K562 (cell line): ENCODE measurements around the gene LMBR1. TPM values are rescaled to one million over a fixed set of nuclear protein-coding genes. Genes with fewer than 3 reads are reported as not detected.

Experiments used
- ADNP ChIP-seq: fragments of 200-800 bp; sonication (Bioruptor generic); IDR thresholded peaks from 2 replicates; pipeline ENCODE4 v1.6.1; 2016; ENCODE audit warnings: missing genetic modification characterization, missing compliant biosample characterization
- ARNT ChIP-seq, 2 experiments: fragments of 450-650 bp; IDR thresholded peaks; 2 replicates each; pipeline ENCODE4 v1.6.1; 2016; ENCODE audit warnings: mild to moderate bottlenecking in 1 of 2
- BRCA1 ChIP-seq, 2 experiments: fragments of 450-650 bp in 1 of 2; sonication (generic) in 1 of 2; formaldehyde crosslinking in 1 of 2; IDR thresholded peaks; 2 replicates each; pipeline versions ENCODE4 v1.5.0 to v1.6.1; 2017 to 2020; ENCODE audit warnings: mild to moderate bottlenecking in 1 of 2, missing genetic modification reagents in 1 of 2
- CBFA2T2 ChIP-seq: fragments of 450-650 bp; conservative IDR thresholded peaks from 2 replicates; pipeline ENCODE4 v1.6.1; 2017; ENCODE audit warnings: mild to moderate bottlenecking
- CBX3 ChIP-seq, 2 experiments: IDR thresholded peaks; 1 replicate in 1 of 2; 2 replicates in 1 of 2; pipeline ENCODE4 v1.6.1; 2012; ENCODE audit warnings: inconsistent platforms in 2 of 2, low read length in 2 of 2, borderline replicate concordance in 1 of 2, control low read depth in 1 of 2
- ETV6 ChIP-seq, 3 experiments: fragments of 150-350 bp in 1 of 3; sonication (generic) in 1 of 3; formaldehyde crosslinking in 1 of 3; IDR thresholded peaks; 2 replicates each; pipeline versions ENCODE4 v1.6.1 to v1.8.0; 2014 to 2022; ENCODE audit warnings: borderline replicate concordance in 2 of 3, low read depth in 2 of 3, antibody characterized with exemption in 1 of 3, low read length in 1 of 3, mild to moderate bottlenecking in 1 of 3, missing genetic modification reagents in 1 of 3
- KDM5B ChIP-seq: fragments of 200-600 bp; sonication (generic); IDR thresholded peaks from 2 replicates; pipeline ENCODE4 v1.6.1; 2012; ENCODE audit warnings: low read depth, mild to moderate bottlenecking, moderate library complexity, low read length, control low read depth, inconsistent platforms; ENCODE audit not compliant: insufficient replicate concordance
- MECOM ChIP-seq: fragments of 250-450 bp; sonication (Bioruptor Pico); IDR thresholded peaks from 2 replicates; pipeline ENCODE4 v1.8.0; 2022; ENCODE audit warnings: inconsistent platforms
- RBFOX2 ChIP-seq: fragments of 200-400 bp; formaldehyde crosslinking; IDR thresholded peaks from 2 replicates; pipeline ENCODE4 v1.6.1; 2017; ENCODE audit warnings: low read depth, mild to moderate bottlenecking, low read length, moderate library complexity
- SAFB ChIP-seq: fragments of 200-400 bp; formaldehyde crosslinking; IDR thresholded peaks from 2 replicates; pipeline ENCODE4 v1.6.1; 2017; ENCODE audit warnings: low read depth, low read length, borderline replicate concordance
- SMAD4 ChIP-seq: fragments of 250-450 bp; sonication (Bioruptor Pico); conservative IDR thresholded peaks from 2 replicates; pipeline ENCODE4 v1.8.0; 2021; ENCODE audit warnings: inconsistent platforms, mild to moderate bottlenecking, moderate library complexity
- TEAD4 ChIP-seq, 2 experiments: sonication (generic) in 1 of 2; formaldehyde crosslinking in 1 of 2; IDR thresholded peaks; 2 replicates each; pipeline versions ENCODE4 v1.6.1 to v1.8.0; 2012 to 2022; ENCODE audit warnings: borderline replicate concordance in 1 of 2, inconsistent platforms in 1 of 2, low read length in 1 of 2, mild to moderate bottlenecking in 1 of 2, missing genetic modification reagents in 1 of 2
- ZNF146 ChIP-seq: IDR thresholded peaks from one replicate; pipeline ENCODE4 v1.6.1; 2018; ENCODE audit warnings: missing compliant biosample characterization; ENCODE audit not compliant: unreplicated experiment
- ZNF766 ChIP-seq: fragments of 200-800 bp; sonication (Bioruptor generic); conservative IDR thresholded peaks from 2 replicates; pipeline ENCODE4 v1.6.1; 2016; ENCODE audit warnings: missing genetic modification characterization, missing compliant biosample characterization
- polyA plus RNA-seq, 8 experiments: library from polyadenylated mRNA; depleted of rRNA in 4 of 8; stranded (reverse) in 5 of 8; unstranded in 3 of 8; fragments of >200 nt; fragmentation: Nextera tagmentation in 2 of 8; fragmentation: Illumina TruSeq in 1 of 8; extraction: Ambion mirVana in 2 of 8; extraction: Trizol in 1 of 8; gene quantifications; 2 replicates each; pipeline versions ENCODE4 v1.2.1 to v1.2.3, GENCODE V29; 2011 to 2014; ENCODE audit warnings: inconsistent platforms in 1 of 8, missing spikeins in 1 of 8
- total RNA-seq, 7 experiments: library from RNA; depleted of rRNA in 6 of 7; stranded (reverse); fragments of >200 nt in 6 of 7; fragmentation: Illumina TruSeq in 2 of 7; extraction: Trizol in 2 of 7; gene quantifications; 2 replicates each; pipeline versions ENCODE4 v1.2.1 to v1.2.3, GENCODE V29; 2011 to 2021; ENCODE audit warnings: low replicate concordance in 1 of 7
- TF ChIP-seq, protein P1 (sequence below): fragments of 450-650 bp; formaldehyde crosslinking; IDR thresholded peaks from 2 replicates; pipeline ENCODE4 v1.4.0; 2022; ENCODE audit warnings: missing genetic modification characterization
- TF ChIP-seq, protein P2 (sequence below): fragments of 250-450 bp; sonication (Bioruptor Pico); IDR thresholded peaks from 2 replicates; pipeline ENCODE4 v1.8.0; 2022; ENCODE audit warnings: moderate library complexity, mild to moderate bottlenecking, inconsistent platforms
- TF ChIP-seq, protein P3 (sequence below), 2 experiments: fragments of 450-650 bp in 1 of 2; sonication (generic) in 1 of 2; formaldehyde crosslinking; conservative IDR thresholded peaks; 2 replicates each; pipeline versions ENCODE4 v1.4.0 to v1.8.1; 2020 to 2022; ENCODE audit warnings: mild to moderate bottlenecking in 1 of 2, missing genetic modification reagents in 1 of 2
- TF ChIP-seq, protein P4 (sequence below): sonication (generic); formaldehyde crosslinking; IDR thresholded peaks from 2 replicates; pipeline ENCODE4 v1.8.0; 2022; ENCODE audit warnings: mild to moderate bottlenecking, low read depth, missing genetic modification reagents
- TF ChIP-seq, protein P5 (sequence below), 2 experiments: fragments of 450-650 bp; conservative IDR thresholded peaks; 2 replicates each; pipeline ENCODE4 v1.6.1; 2017; ENCODE audit warnings: mild to moderate bottlenecking in 2 of 2, moderate library complexity in 2 of 2

Gene LMBR1
- total and polyA plus RNA-seq, 9 of the 15 experiments (the other 6 are each of a cell fraction or from before 2014, with no cell fraction given), result 7.7 to 90.0 (median 59.9) TPM

DNA sequence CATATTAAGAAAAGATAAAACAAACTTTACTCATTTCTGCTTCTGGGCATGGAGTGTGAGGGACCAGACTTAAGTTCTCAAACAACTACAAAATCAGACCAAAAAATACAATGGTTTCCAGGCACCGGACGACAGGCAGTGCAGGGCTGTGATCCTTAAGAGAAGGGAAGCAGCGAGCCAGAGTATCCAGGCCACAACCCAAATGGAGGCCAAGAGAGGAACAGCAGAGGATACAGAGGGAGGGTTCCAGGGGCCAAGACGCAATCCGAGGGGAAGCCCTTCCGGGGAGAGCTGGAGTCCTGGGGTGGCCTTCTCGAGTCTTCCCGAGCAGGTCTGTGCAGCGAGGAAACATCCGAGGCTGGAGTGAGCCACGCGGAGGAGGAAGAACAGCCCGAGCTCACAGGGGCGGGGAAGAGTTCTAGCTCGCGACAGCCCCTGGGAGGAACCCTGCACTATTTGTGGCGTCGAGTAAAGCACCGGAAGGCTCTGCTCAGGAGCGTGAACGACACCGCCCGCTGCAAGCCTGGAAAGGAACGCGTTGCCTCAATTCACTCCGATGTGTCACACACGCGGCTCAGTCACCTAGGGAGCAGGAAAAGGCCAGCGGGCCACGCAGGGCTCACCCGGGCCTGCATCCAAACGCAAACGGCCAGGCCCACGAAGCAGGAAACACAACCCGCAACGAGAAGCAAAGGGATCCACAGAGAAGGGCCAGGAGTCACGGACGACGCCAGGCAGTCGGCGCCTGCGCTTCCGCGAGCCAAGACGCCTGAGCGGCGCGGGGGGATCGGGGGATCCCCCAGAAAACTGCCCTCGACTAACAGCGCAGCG lies 253.3 kb downstream of the LMBR1 start (continued):
- TF ChIP-seq, protein P1, sequence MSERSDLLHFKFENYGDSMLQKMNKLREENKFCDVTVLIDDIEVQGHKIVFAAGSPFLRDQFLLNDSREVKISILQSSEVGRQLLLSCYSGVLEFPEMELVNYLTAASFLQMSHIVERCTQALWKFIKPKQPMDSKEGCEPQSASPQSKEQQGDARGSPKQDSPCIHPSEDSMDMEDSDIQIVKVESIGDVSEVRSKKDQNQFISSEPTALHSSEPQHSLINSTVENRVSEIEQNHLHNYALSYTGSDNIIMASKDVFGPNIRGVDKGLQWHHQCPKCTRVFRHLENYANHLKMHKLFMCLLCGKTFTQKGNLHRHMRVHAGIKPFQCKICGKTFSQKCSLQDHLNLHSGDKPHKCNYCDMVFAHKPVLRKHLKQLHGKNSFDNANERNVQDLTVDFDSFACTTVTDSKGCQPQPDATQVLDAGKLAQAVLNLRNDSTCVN, result no peak
- TF ChIP-seq CBX3 (IDR thresholded peaks at IDR 0.05; ENCODE audit: borderline replicate concordance in 1 of 2, low read length in 2 of 2), result peak in 1 of 2 experiments; percentile 26; a peak in 1 of 3 replicates
- no peak for TF ChIP-seq SAFB
- TF ChIP-seq CBFA2T2, result no peak
- TF ChIP-seq, protein P2, sequence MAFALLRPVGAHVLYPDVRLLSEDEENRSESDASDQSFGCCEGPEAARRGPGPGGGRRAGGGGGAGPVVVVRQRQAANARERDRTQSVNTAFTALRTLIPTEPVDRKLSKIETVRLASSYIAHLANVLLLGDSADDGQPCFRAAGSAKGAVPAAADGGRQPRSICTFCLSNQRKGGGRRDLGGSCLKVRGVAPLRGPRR (CRISPR knock-in tag), result no peak
- no peak for TF ChIP-seq BRCA1 (IDR thresholded peaks at IDR 0.05)
- TF ChIP-seq BRCA1 (CRISPR knock-in tag; IDR thresholded peaks at IDR 0.05), result 0 out of 2 replicates have a peak, but pooled peaks have one; percentile 97
- no peak for TF ChIP-seq TEAD4 (IDR thresholded peaks at IDR 0.05; ENCODE audit: low read length)
- no peak for TF ChIP-seq TEAD4 (CRISPR knock-in tag; IDR thresholded peaks at IDR 0.05; ENCODE audit: borderline replicate concordance)
- no peak for TF ChIP-seq ADNP (tag)
- TF ChIP-seq ZNF146 (CRISPR knock-in tag), result peak; percentile 33
- TF ChIP-seq, protein P3, sequence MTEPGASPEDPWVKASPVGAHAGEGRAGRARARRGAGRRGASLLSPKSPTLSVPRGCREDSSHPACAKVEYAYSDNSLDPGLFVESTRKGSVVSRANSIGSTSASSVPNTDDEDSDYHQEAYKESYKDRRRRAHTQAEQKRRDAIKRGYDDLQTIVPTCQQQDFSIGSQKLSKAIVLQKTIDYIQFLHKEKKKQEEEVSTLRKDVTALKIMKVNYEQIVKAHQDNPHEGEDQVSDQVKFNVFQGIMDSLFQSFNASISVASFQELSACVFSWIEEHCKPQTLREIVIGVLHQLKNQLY (CRISPR knock-in tag; conservative IDR thresholded peaks at IDR 0.05), result 0 out of 4 replicates have a peak, but pooled peaks of 1 of the 2 experiments have one; percentile 36
- TF ChIP-seq, protein P4, sequence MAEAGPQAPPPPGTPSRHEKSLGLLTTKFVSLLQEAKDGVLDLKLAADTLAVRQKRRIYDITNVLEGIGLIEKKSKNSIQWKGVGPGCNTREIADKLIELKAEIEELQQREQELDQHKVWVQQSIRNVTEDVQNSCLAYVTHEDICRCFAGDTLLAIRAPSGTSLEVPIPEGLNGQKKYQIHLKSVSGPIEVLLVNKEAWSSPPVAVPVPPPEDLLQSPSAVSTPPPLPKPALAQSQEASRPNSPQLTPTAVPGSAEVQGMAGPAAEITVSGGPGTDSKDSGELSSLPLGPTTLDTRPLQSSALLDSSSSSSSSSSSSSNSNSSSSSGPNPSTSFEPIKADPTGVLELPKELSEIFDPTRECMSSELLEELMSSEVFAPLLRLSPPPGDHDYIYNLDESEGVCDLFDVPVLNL (CRISPR knock-in tag), result no peak; the same call in 1 of the 2 replicates
- TF ChIP-seq KDM5B, result peak; percentile 44
- peak; percentile 47 for TF ChIP-seq ZNF766 (CRISPR knock-in tag)
- TF ChIP-seq MECOM, result no peak
- 0 out of 4 replicates have a peak, but pooled peaks of 1 of the 2 experiments have one; percentile 63 for TF ChIP-seq ARNT (IDR thresholded peaks at IDR 0.05)
- no peak for TF ChIP-seq SMAD4
- TF ChIP-seq ETV6 (IDR thresholded peaks at IDR 0.05; ENCODE audit: borderline replicate concordance in 1 of 2, low read depth in 2 of 2, low read length in 1 of 2), result 0 out of 4 replicates have a peak, but pooled peaks of 1 of the 2 experiments have one; percentile 18
- TF ChIP-seq ETV6 (CRISPR knock-in tag; IDR thresholded peaks at IDR 0.05; ENCODE audit: borderline replicate concordance), result no peak
- TF ChIP-seq, protein P5, sequence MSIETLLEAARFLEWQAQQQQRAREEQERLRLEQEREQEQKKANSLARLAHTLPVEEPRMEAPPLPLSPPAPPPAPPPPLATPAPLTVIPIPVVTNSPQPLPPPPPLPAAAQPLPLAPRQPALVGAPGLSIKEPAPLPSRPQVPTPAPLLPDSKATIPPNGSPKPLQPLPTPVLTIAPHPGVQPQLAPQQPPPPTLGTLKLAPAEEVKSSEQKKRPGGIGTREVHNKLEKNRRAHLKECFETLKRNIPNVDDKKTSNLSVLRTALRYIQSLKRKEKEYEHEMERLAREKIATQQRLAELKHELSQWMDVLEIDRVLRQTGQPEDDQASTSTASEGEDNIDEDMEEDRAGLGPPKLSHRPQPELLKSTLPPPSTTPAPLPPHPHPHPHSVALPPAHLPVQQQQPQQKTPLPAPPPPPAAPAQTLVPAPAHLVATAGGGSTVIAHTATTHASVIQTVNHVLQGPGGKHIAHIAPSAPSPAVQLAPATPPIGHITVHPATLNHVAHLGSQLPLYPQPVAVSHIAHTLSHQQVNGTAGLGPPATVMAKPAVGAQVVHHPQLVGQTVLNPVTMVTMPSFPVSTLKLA (conservative IDR thresholded peaks at IDR 0.05), result peak; percentile 19 to 58; a peak in 3 of 4 replicates
- TF ChIP-seq RBFOX2, result no peak
